HepG2 (cell line): Measurements from ENCODE around the gene CPLANE2. TPM values are rescaled to one million over a fixed set of nuclear protein-coding genes. Genes with fewer than 3 reads are reported as not detected.

Experiments used
- ATAC-seq: fragments of 200-7000 bp; cut with Tn5 transposase; 3 replicates; pipeline ENCODE4 v1.9.1; 2020; ENCODE audit warnings: mild to moderate bottlenecking, moderate library complexity
- BruUV-seq: library from RNA; stranded (reverse); fragments of 400-500 nt; replicated peaks from 2 replicates; lab custom pipeline; 2021; lab: Mats Ljungman, UMichigan
- CTCF ChIA-PET: fragments of 300-600 bp; formaldehyde crosslinking; extraction: SDS; loops from one replicate; lab custom pipeline; 2021; ENCODE audit warnings: low total read pairs, inconsistent platforms, low intra/inter-chr PET ratio; lab: Yijun Ruan, JAX
- POLR2A ChIA-PET: fragments of 350-600 bp; sonication (Branson Sonifier 250); formaldehyde crosslinking; loops from one replicate; lab custom pipeline; 2020; ENCODE audit warnings: antibody characterized with exemption, inconsistent platforms; lab: Yijun Ruan, JAX
- DNase-seq: peaks from one replicate; pipeline ENCODE4 v3.0.0-alpha.2; 2015; ENCODE audit warnings: low spot score
- FAIRE-seq: peaks from 3 replicates; lab custom pipeline; 2011; peaks lifted over from hg19 to GRCh38; lab: Jason Lieb, UNC
- H2AFZ ChIP-seq: one replicate; pipeline ENCODE4 v1.6.1; 2011; ENCODE audit warnings: low read length, inconsistent platforms
- H3K27ac ChIP-seq: fragments of 300-600 bp; 3 replicates; pipeline ENCODE4 v1.8.0; 2011; ENCODE audit warnings: mixed run types, mild to moderate bottlenecking, mixed read lengths, low read length, inconsistent platforms; ENCODE audit not compliant: insufficient read depth; ENCODE audit errors: extremely low read length
- H3K27me3 ChIP-seq, 2 experiments: fragments of 200-600 bp in 1 of 2; 2 replicates in 1 of 2; 3 replicates in 1 of 2; pipeline versions ENCODE4 v1.6.0 to v1.8.0; 2011; ENCODE audit warnings: low read length in 2 of 2, mild to moderate bottlenecking in 2 of 2, moderate library complexity in 2 of 2, inconsistent platforms in 1 of 2; ENCODE audit not compliant: insufficient read depth in 2 of 2, control insufficient read depth in 1 of 2
- H3K36me3 ChIP-seq, 2 experiments: fragments of 200-600 bp in 1 of 2; replicated peaks in 1 of 2; 2 replicates in 1 of 2; 3 replicates in 1 of 2; pipeline versions ENCODE4 v1.5.1 to v1.8.0; 2011; ENCODE audit warnings: low read length in 2 of 2, inconsistent platforms in 1 of 2; ENCODE audit not compliant: insufficient read depth in 2 of 2, control insufficient read depth in 1 of 2
- H3K4me1 ChIP-seq: 2 replicates; pipeline ENCODE4 v1.5.1; 2012; ENCODE audit warnings: low read length, inconsistent platforms; ENCODE audit not compliant: insufficient read depth
- H3K4me2 ChIP-seq: 2 replicates; pipeline ENCODE4 v1.6.0; 2011; ENCODE audit warnings: low read depth, low read length, inconsistent platforms
- H3K4me3 ChIP-seq, 3 experiments: fragments of 200-600 bp in 1 of 3; sonication (generic), shearing (Covaris generic) in 1 of 3; replicated peaks in 1 of 3; 2 replicates each; pipeline ENCODE4 v1.5.1; 2011 to 2016; ENCODE audit warnings: low read length in 3 of 3, inconsistent platforms in 2 of 3, low read depth in 2 of 3, mild to moderate bottlenecking in 2 of 3, control low read depth in 1 of 3, mixed read lengths in 1 of 3; ENCODE audit not compliant: insufficient read depth in 1 of 3
- H3K79me2 ChIP-seq: one replicate; pipeline ENCODE4 v1.6.1; 2011; ENCODE audit warnings: low read length, inconsistent platforms; ENCODE audit not compliant: insufficient read depth
- H3K9ac ChIP-seq: 2 replicates; pipeline ENCODE4 v1.6.0; 2011; ENCODE audit warnings: mild to moderate bottlenecking, low read depth, low read length, inconsistent platforms; ENCODE audit not compliant: insufficient read depth
- H3K9me3 ChIP-seq: 2 replicates; pipeline ENCODE4 v1.5.1; 2012; ENCODE audit warnings: mild to moderate bottlenecking, low read length
- H4K20me1 ChIP-seq: 2 replicates; pipeline ENCODE4 v1.6.0; 2011; ENCODE audit warnings: inconsistent platforms, mild to moderate bottlenecking, low read length, moderate library complexity; ENCODE audit not compliant: insufficient read depth
- BCL6 ChIP-seq: IDR thresholded peaks from 2 replicates; pipeline ENCODE4 v1.6.1; 2016; ENCODE audit warnings: missing genetic modification reagents, missing compliant biosample characterization
- CBFB ChIP-seq: sonication (generic); formaldehyde crosslinking; IDR thresholded peaks from 2 replicates; pipeline ENCODE4 v1.4.0; 2020; ENCODE audit warnings: missing genetic modification reagents
- ISX ChIP-seq: sonication (generic); formaldehyde crosslinking; conservative IDR thresholded peaks from 2 replicates; pipeline ENCODE4 v1.5.0; 2020; ENCODE audit warnings: missing genetic modification reagents
- MTA3 ChIP-seq: sonication (generic); formaldehyde crosslinking; IDR thresholded peaks from 2 replicates; pipeline ENCODE4 v1.4.0; 2020; ENCODE audit warnings: missing genetic modification reagents
- MXI1 ChIP-seq: IDR thresholded peaks from 3 replicates; pipeline ENCODE4 v1.6.1; 2012; ENCODE audit warnings: low read depth, low read length, inconsistent platforms, borderline replicate concordance
- NFKBIZ ChIP-seq: IDR thresholded peaks from 2 replicates; pipeline ENCODE4 v1.6.1; 2018; ENCODE audit warnings: missing genetic modification reagents, missing compliant biosample characterization
- REPIN1 ChIP-seq: sonication (generic); formaldehyde crosslinking; IDR thresholded peaks from 2 replicates; pipeline ENCODE4 v1.8.0; 2022; ENCODE audit warnings: missing genetic modification reagents, low read depth, mild to moderate bottlenecking, borderline replicate concordance
- ZMYM3 ChIP-seq: sonication (generic); formaldehyde crosslinking; IDR thresholded peaks from 2 replicates; pipeline ENCODE4 v1.5.1; 2020; ENCODE audit warnings: mild to moderate bottlenecking, missing genetic modification reagents
- WGBS: methylation state at CpG from one replicate; pipeline ENCODE4 v1.1.6; 2017; ENCODE audit warnings: low lambda C conversion rate; 5-methylcytosine and 5-hydroxymethylcytosine counted together
- in situ Hi-C: cut with HindIII; loops from 2 replicates; pipeline ENCODE4 v1.10.0; 2017; ENCODE audit warnings: low pct_unique_long_range_greater_than_20kb; ENCODE audit not compliant: extremely low pct_ligation_motif_present
- intact Hi-C: fragments of 100-400 bp; cut with micrococcal nuclease; formaldehyde crosslinking; loops from one replicate; pipeline ENCODE4 v1.10.0; 2022; ENCODE audit not compliant: unreplicated experiment
- polyA plus RNA-seq, 8 experiments: library from polyadenylated mRNA; depleted of rRNA in 3 of 8; stranded (reverse) in 7 of 8; unstranded in 1 of 8; fragments of >200 nt; fragmentation: Illumina TruSeq in 4 of 8; extraction: Trizol in 4 of 8; gene quantifications; 2 replicates each; pipeline versions ENCODE4 v1.2.1 to v1.2.3, GENCODE V29; 2011 to 2016; ENCODE audit warnings: low read depth in 4 of 8, missing spikeins in 1 of 8, mixed read lengths in 1 of 8; ENCODE audit not compliant: insufficient read depth in 1 of 8
- total RNA-seq, 5 experiments: library from RNA; depleted of rRNA; stranded (reverse); fragments of >200 nt; fragmentation: Illumina TruSeq; extraction: Trizol; gene quantifications; 2 replicates each; pipeline ENCODE4 v1.2.3, GENCODE V29; 2016; ENCODE audit warnings: low read depth in 1 of 5
- TF ChIP-seq, protein P1 (sequence below): sonication (generic); formaldehyde crosslinking; IDR thresholded peaks from 2 replicates; pipeline ENCODE4 v1.5.0; 2020; ENCODE audit warnings: missing genetic modification reagents
- TF ChIP-seq, protein P2 (sequence below): IDR thresholded peaks from 2 replicates; pipeline ENCODE4 v1.6.1; 2016; ENCODE audit warnings: low read depth
- TF ChIP-seq, protein P3 (sequence below): sonication (generic); formaldehyde crosslinking; conservative IDR thresholded peaks from 2 replicates; pipeline ENCODE4 v1.4.0; 2020; ENCODE audit warnings: missing genetic modification reagents

CPLANE2 gene
- total and polyA plus RNA-seq, 2 of the 13 experiments (the other 11 are each of a cell fraction or from before 2014, with no cell fraction given): 0.29 to 1.6 TPM

DNA sequence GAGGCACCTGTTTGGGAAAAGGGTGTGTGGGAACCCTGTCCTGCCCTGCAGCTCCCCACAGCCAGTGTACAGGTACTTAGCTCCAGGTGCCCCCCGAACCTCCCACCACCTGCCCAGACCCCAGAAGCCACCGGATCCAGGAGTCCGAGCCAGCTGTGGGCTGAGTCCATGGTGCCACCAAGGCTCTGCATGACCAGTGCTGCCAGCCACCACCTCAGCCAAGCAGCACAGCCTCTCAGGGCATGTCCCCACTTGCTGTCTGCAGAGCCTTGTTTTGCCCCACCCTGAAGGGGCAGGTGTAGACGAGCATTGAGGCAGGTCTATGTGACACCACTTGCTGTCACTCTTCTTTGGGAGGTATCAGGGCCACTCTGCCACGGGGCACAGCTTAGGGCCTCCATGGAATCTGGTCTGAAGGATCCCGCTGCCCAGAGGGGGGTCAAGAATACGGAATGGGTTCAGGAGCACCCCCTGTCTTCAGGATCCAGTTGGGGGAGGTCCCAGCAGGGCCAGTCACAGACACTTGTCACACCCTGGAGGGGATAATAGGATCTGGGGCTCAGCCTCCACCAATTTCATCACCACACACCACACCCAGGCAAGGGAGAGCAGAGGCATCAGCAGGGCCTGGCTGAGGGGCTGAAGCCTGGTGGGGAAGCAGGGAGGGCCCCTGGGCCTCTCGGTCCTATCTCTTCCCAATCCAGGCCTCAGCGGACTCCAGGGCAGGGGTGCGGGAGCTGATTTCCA lies 52.3 kb downstream of the CPLANE2 start (continued):
- TF ChIP-seq MXI1 (no peak), REPIN1 (CRISPR knock-in tag) (no peak)

DNA sequence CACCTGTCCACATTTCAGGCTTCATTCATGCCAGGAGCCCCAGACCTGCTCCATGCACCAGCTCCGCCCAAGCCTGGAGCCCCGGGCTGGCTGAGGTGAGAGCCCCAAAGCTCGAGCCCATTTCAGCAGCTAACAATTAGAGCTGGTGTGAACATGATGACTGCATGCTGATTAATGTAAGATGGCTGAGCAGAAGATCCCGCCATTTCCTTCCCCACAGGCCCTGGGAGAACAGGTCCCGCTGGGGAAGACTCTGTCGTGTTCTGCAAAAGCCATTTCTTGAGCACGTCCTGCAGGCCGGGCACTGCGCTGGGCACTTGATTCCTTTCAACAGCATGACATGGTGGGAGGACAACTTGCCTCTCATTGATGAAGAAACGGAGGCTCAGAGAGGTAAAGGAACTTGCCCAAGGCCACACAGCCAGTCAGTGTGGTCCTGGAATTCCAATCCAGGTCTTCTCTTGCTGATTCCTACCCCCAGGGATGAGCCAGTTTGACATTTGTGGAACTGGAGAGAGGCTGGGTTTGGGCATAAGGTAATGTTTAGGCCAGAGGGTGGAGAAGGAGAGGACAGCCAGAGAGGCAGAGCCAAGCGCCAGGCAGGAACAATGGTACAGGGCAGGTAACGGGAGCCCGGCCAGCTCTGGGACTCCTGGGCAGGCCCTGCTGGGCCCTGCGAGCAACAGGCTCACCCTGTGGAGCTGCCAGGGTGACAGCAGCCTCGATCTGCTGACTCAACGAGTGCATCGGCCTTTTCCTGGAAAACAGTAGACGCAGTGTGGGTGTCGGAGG lies 53.0 kb downstream of the CPLANE2 start:
- H3K27me3 ChIP-seq: no peaks in the 10 kb centered on the region
- POLR2A ChIA-PET: interaction anchor here (1.1 to 4.5 kb wide), 6 partner anchors 20 to 105 kb away, joined by 3 to 51 read pairs (median 14); partner anchors contain the start of gene EPHA2
- no peaks in the 10 kb centered on the region for H3K9me3 ChIP-seq
- no peak for DNase-seq
- no TSS peak for BruUV-seq
- in situ Hi-C loops (loop anchor here (5.0 kb wide), 2 partner anchors 37 to 107 kb away; no protein-coding TSS in a partner anchor), intact Hi-C loops (no loop called here)
- 40% methylated on average over 11 of the region's 19 CpGs for WGBS
- no peak for FAIRE-seq
- peaks cover 84% of the 10 kb centered on the region for H3K4me1 ChIP-seq
- CTCF ChIA-PET: no interaction called here
- H3K4me2 ChIP-seq: peak overlapping the region; percentile 46; the same call in 1 of the 2 replicates
- no peak overlapping the region for H3K9ac ChIP-seq
- H3K36me3 ChIP-seq: no peaks in the 10 kb centered on the region
- H4K20me1 ChIP-seq: no peaks in the 10 kb centered on the region
- H3K4me3 ChIP-seq: no peak overlapping the region; a peak in 1 of 6 replicates
- no peaks in the 10 kb centered on the region for H3K79me2 ChIP-seq
- H2AFZ ChIP-seq: no peak overlapping the region
- H3K27ac ChIP-seq: no peak overlapping the region
- no peak for ATAC-seq
- TF ChIP-seq, protein P1, sequence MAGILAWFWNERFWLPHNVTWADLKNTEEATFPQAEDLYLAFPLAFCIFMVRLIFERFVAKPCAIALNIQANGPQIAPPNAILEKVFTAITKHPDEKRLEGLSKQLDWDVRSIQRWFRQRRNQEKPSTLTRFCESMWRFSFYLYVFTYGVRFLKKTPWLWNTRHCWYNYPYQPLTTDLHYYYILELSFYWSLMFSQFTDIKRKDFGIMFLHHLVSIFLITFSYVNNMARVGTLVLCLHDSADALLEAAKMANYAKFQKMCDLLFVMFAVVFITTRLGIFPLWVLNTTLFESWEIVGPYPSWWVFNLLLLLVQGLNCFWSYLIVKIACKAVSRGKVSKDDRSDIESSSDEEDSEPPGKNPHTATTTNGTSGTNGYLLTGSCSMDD: no peak
- TF ChIP-seq ZMYM3 (CRISPR knock-in tag) (peak; percentile 87), BCL6 (CRISPR knock-in tag) (0 out of 2 replicates have a peak, but pooled peaks have one; percentile 18), NFKBIZ (CRISPR knock-in tag) (no peak), ISX (CRISPR knock-in tag) (no peak), MTA3 (CRISPR knock-in tag) (no peak), CBFB (CRISPR knock-in tag) (0 out of 2 replicates have a peak, but pooled peaks have one; percentile 17)
- TF ChIP-seq, protein P2, sequence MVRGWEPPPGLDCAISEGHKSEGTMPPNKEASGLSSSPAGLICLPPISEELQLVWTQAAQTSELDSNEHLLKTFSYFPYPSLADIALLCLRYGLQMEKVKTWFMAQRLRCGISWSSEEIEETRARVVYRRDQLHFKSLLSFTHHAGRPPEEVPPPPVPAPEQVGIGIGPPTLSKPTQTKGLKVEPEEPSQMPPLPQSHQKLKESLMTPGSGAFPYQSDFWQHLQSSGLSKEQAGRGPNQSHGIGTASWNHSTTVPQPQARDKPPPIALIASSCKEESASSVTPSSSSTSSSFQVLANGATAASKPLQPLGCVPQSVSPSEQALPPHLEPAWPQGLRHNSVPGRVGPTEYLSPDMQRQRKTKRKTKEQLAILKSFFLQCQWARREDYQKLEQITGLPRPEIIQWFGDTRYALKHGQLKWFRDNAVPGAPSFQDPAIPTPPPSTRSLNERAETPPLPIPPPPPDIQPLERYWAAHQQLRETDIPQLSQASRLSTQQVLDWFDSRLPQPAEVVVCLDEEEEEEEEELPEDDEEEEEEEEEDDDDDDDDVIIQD (CRISPR knock-in tag): no peak
- TF ChIP-seq, protein P3, sequence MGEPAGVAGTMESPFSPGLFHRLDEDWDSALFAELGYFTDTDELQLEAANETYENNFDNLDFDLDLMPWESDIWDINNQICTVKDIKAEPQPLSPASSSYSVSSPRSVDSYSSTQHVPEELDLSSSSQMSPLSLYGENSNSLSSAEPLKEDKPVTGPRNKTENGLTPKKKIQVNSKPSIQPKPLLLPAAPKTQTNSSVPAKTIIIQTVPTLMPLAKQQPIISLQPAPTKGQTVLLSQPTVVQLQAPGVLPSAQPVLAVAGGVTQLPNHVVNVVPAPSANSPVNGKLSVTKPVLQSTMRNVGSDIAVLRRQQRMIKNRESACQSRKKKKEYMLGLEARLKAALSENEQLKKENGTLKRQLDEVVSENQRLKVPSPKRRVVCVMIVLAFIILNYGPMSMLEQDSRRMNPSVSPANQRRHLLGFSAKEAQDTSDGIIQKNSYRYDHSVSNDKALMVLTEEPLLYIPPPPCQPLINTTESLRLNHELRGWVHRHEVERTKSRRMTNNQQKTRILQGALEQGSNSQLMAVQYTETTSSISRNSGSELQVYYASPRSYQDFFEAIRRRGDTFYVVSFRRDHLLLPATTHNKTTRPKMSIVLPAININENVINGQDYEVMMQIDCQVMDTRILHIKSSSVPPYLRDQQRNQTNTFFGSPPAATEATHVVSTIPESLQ (CRISPR knock-in tag): no peak
